GM12873 (cell line): ENCODE data around the gene ZNF618.

Source experiments
- CTCF ChIP-seq: IDR thresholded peaks from 2 replicates; pipeline ENCODE4 v1.5.1; 2012; ENCODE audit warnings: low read depth, mild to moderate bottlenecking, moderate library complexity, low read length, control low read depth; ENCODE audit not compliant: insufficient read depth; ENCODE audit errors: missing control alignments

The ZNF618 gene

GRCh38 chr9:113995963-113996362 is 119.9 kb downstream of the ZNF618 start:
- TF ChIP-seq CTCF: no peak

GRCh38 chr9:113996531-113997001 is 120.5 kb downstream of the ZNF618 start:
- no peak for TF ChIP-seq CTCF

GRCh38 chr9:113997610-113998009 is 121.5 kb downstream of the ZNF618 start:
- no peak for TF ChIP-seq CTCF

GRCh38 chr9:113998114-113998513 is 122.0 kb downstream of the ZNF618 start:
- TF ChIP-seq CTCF: no peak

- TF ChIP-seq CTCF: no peak
These were observed 122.6 kb downstream of the ZNF618 start for GRCh38 chr9:113998525-113999255.

- no peak for TF ChIP-seq CTCF
These were observed 123.3 kb downstream of the ZNF618 start for GRCh38 chr9:113999256-114000062.

- TF ChIP-seq CTCF: no peak
These were observed 124.0 kb downstream of the ZNF618 start for GRCh38 chr9:114000063-114000454.
